Measurements from ENCODE around the gene USP21. TPM values are rescaled to one million over a fixed set of nuclear protein-coding genes. Genes with fewer than 3 reads are reported as not detected.

The USP21 gene
- total RNA-seq, 1 donor from 2014 or later: 48.8 TPM

DNA sequence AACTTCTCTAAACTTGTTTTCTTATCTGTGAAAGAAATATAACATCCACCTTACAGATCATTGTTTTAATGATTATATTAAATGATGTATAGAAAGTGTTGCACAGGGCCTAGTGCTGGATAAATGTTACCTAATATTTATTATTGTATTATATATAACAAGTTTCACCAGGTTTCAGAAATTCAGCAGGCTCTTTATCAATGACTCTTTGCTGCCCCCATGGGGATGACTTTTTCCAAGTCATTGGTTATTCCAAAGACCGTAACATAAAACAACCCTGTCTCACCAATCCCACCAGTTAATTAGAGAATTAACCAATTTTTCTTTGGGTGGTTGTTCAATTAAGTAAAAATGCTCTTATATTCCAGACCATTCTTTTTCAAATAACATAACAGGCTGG is 19.5 kb upstream of the USP21 start:
- Mint-ChIP-seq H3K27ac (no peak overlapping the region), H3K4me3 (ENCODE audit: low read depth) (no peak overlapping the region), H3K27me3 (no peaks in the 10 kb centered on the region), H3K36me3 (ENCODE audit: insufficient read depth) (no peaks in the 10 kb centered on the region), H3K9me3 (ENCODE audit: low read depth) (no peaks in the 10 kb centered on the region), H3K4me1 (ENCODE audit: low read depth) (peaks cover 3% of the 10 kb centered on the region)
- TF ChIP-seq, protein P1, sequence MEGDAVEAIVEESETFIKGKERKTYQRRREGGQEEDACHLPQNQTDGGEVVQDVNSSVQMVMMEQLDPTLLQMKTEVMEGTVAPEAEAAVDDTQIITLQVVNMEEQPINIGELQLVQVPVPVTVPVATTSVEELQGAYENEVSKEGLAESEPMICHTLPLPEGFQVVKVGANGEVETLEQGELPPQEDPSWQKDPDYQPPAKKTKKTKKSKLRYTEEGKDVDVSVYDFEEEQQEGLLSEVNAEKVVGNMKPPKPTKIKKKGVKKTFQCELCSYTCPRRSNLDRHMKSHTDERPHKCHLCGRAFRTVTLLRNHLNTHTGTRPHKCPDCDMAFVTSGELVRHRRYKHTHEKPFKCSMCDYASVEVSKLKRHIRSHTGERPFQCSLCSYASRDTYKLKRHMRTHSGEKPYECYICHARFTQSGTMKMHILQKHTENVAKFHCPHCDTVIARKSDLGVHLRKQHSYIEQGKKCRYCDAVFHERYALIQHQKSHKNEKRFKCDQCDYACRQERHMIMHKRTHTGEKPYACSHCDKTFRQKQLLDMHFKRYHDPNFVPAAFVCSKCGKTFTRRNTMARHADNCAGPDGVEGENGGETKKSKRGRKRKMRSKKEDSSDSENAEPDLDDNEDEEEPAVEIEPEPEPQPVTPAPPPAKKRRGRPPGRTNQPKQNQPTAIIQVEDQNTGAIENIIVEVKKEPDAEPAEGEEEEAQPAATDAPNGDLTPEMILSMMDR (IDR thresholded peaks at IDR 0.05; ENCODE audit: unreplicated experiment): peak; percentile 65
- no peak for DNase-seq (ENCODE audit: low spot score, unreplicated experiment)

DNA sequence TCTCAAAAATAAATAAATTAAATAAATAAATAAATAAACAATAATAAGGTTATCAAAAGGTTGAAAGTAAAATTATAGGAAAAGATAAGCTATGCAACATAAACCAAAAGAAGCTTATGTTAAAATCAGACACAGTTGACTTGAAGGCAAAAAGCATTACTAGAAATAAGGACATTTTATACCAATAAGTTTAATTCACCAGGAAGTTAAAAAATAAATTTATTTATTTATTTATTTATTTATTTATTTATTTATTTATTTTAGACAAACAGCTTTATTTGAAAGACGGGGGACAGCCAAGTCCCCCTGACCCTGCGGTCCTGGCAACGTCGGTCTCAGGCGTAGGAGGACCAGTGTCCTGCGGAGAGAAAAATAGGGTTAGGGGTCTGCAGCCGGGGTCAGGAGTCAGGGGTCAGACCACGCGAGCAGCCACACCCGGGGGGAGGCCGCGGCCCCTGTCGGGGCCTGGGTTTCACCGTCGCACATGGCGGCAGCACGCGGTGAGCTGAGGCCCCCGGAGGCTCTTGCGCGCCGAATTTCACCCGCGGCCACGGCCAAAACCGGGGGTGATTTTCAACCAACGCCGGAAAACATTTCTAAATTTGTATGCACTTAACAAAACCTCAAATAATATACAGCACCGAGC is 18.4 kb upstream of the USP21 start:
- Mint-ChIP-seq H3K27ac (no peak overlapping the region), H3K27me3 (no peaks in the 10 kb centered on the region), H3K4me3 (ENCODE audit: low read depth) (no peak overlapping the region), H3K4me1 (ENCODE audit: low read depth) (peaks cover 3% of the 10 kb centered on the region), H3K9me3 (ENCODE audit: low read depth) (no peaks in the 10 kb centered on the region), H3K36me3 (ENCODE audit: insufficient read depth) (no peaks in the 10 kb centered on the region)
- no peak for DNase-seq (ENCODE audit: low spot score, unreplicated experiment)
- TF ChIP-seq, protein P1 (IDR thresholded peaks at IDR 0.05; ENCODE audit: unreplicated experiment): no peak

DNA sequence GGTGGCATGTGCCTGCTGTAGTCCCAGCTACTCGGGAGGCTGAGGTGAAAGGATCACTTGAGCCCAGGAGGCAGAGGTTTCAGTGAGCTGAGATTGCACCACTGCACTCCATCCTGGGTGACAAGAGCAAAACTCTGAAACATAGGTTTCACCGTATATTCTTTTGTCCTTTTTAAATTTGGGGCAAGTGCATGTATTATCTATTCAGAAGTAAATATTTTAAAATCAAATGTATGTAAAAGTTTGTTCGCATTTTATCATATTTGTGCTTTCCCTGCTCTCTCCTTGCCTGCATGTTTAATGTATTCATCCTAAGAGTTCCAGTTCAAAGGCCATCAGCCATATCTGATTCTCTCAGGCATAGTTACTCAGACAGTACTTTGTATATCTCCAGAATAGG is 13.5 kb upstream of the USP21 start:
- no peak for DNase-seq (ENCODE audit: low spot score, unreplicated experiment)
- no peaks in the 10 kb centered on the region for H3K9me3 Mint-ChIP-seq (ENCODE audit: low read depth)
- no peaks in the 10 kb centered on the region for H3K4me1 Mint-ChIP-seq (ENCODE audit: low read depth)
- H3K36me3 Mint-ChIP-seq (ENCODE audit: insufficient read depth): no peaks in the 10 kb centered on the region
- H3K4me3 Mint-ChIP-seq (ENCODE audit: low read depth): no peak overlapping the region
- TF ChIP-seq, protein P1 (IDR thresholded peaks at IDR 0.05; ENCODE audit: unreplicated experiment): no peak
- no peaks in the 10 kb centered on the region for H3K27me3 Mint-ChIP-seq
- no peak overlapping the region for H3K27ac Mint-ChIP-seq

DNA sequence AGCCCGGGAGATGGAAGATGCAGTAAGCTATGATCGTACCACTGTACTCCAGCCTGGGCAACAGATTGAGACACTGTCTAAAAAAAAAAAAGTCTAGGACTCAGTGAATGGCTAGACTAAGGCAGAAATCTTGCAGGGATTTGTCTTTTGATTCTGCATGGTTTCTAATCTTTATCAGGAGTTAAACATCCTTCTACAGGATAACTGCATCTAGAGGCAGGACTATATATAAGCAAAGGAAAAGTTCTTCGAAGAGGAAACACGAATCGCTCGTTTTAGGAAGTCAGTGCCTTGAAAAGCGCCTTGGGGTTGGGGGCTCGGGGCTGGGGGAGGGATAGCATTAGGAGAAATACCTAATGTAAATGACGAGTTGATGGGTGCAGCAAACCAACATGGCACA is 6.1 kb upstream of the USP21 start:
- H3K4me3 Mint-ChIP-seq (ENCODE audit: low read depth): peak overlapping the region; percentile 93
- TF ChIP-seq, protein P1 (IDR thresholded peaks at IDR 0.05; ENCODE audit: unreplicated experiment): no peak
- peak overlapping the region; percentile 92 for H3K27ac Mint-ChIP-seq
- no peaks in the 10 kb centered on the region for H3K27me3 Mint-ChIP-seq
- no peaks in the 10 kb centered on the region for H3K9me3 Mint-ChIP-seq (ENCODE audit: low read depth)
- peaks cover 9% of the 10 kb centered on the region for H3K36me3 Mint-ChIP-seq (ENCODE audit: insufficient read depth)
- H3K4me1 Mint-ChIP-seq (ENCODE audit: low read depth): peaks cover 9% of the 10 kb centered on the region
- DNase-seq (ENCODE audit: low spot score, unreplicated experiment): no peak

DNA sequence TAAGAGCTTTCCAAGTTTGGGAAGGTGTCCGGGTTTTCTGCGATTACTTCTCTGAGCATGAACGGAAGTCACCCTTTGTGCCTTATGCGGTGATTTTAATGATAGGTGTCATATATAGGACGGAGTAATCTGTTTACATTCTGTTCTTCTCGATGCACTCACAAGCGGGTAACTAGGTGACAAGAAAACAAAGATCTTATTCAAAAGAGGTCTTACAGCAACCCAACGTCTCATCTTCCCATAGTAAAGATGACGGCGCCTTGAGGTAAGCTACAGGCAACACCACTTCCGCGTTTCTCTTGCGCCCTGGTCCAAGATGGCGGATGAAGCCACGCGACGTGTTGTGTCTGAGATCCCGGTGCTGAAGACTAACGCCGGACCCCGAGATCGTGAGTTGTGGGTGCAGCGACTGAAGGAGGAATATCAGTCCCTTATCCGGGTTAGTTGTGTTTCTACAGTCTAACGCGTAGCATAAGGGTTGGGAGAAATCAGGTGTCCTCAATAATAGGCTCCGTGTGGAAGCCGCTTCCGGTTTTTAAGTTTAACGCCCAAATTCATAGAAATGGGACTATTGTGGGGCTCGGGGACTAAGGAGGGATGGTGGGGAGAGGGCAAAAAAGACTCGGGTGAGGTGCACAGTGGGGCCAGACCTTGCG is 5.5 kb upstream of the USP21 start, which contains the start of gene UFC1:
Gene UFC1, plus strand, starts transcription at position 297 of the 656 bp plus-strand sequence. Its CDS starts 20 bp downstream, at position 317.
- peaks cover 9% of the 10 kb centered on the region for H3K36me3 Mint-ChIP-seq (ENCODE audit: insufficient read depth)
- TF ChIP-seq, protein P1 (IDR thresholded peaks at IDR 0.05; ENCODE audit: unreplicated experiment): no peak
- H3K27me3 Mint-ChIP-seq: no peaks in the 10 kb centered on the region
- H3K4me3 Mint-ChIP-seq (ENCODE audit: low read depth): peak within 1 kb of the TSS; percentile 93
- peaks cover 9% of the 10 kb centered on the region for H3K4me1 Mint-ChIP-seq (ENCODE audit: low read depth)
- no peaks in the 10 kb centered on the region for H3K9me3 Mint-ChIP-seq (ENCODE audit: low read depth)
- DNase-seq (ENCODE audit: low spot score, unreplicated experiment): peak; percentile 32
- H3K27ac Mint-ChIP-seq: peak within 1 kb of the TSS; percentile 100
